Esophagus mucosa (tissue), 1 donor: ENCODE data around the gene BEST1. TPM values are rescaled to one million over a fixed set of nuclear protein-coding genes. Genes with fewer than 3 reads are reported as not detected.

Experiments
- ATAC-seq: fragments of 200-7000 bp; cut with Tn5 transposase; one replicate; pipeline ENCODE4 v1.9.1; 2020
- total RNA-seq: library from RNA; stranded (reverse); gene quantifications from one replicate; pipeline ENCODE4 v1.2.4, GENCODE V29; 2023
- donor health status: DM: yes; HTN: yes; CAD: no.

The BEST1 gene
- total RNA-seq, 1 donor from 2014 or later = 0.44 TPM

DNA sequence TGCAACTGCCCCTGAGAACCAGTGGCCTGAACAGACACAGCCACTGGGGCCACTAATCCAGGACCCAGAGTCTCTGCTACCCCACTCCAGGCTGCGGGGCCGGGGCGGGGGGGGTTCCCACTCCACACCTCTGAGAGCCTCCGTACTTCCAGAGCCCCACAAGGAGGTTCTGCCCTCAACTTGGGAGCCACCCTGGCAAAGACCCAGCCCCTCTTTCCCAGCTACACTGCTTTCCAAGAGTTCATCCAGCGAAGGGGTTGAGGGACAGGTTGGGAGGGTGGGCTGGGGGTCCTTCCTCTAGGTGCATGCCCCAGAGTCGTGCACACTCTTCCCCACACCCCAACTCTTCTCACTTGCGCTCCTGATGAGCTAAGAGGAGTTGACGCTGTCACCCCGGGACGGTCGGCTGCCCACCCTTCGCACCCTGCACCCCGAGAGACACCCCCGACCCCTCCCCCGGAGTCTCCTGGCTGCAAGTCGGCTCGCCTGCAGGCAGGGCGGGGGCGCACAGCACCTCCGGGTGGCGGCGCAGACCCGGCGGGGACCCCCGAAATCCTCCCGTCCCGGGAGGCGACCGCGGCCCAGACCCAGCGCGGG lies 33.3 kb upstream of the BEST1 start:
- ATAC-seq = no peak

DNA sequence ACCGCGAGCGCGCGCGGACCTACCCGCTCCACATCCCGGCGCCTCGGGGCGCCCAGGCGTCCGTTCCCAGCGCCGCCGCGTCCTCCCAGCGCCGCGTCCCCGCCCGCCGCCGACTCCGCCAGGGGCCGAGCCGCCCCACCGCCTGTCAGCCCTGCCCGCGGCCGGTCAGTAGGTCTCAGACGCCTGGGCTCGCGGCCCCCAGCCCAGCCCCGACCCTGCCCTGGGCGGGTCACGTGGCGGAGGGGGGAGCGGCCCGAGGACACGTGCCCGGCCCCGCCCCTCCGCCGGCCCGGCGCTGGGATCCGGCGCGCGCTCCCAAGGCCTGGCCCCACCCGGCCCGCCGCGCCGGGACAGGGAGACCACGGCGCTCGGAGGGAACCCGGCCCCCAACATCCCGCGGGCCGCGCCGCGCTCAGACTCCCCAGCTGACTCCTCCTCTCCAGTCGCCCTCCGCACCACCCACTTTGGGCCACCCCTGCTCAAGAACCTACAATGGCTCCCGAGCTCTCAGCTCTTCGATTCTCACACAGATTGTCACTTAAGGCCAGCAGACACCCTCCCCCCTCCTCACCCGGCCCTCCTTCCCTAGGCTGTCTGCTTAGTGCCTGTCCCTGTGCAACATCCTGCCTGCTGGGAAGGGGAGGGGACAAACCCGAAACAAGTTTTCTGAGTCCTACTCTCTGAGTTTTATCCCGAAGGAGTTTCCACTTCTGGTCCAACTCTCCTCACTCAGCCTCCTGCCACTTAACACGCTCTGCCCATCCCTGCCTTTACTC lies 32.6 kb upstream of the BEST1 start, which contains the start of gene RAB3IL1:
TSS of gene RAB3IL1 (minus strand) at position 233 of the 776 bp plus-strand sequence. CDS start at position 34, 199 bp downstream.
- ATAC-seq = peak; percentile 55

DNA sequence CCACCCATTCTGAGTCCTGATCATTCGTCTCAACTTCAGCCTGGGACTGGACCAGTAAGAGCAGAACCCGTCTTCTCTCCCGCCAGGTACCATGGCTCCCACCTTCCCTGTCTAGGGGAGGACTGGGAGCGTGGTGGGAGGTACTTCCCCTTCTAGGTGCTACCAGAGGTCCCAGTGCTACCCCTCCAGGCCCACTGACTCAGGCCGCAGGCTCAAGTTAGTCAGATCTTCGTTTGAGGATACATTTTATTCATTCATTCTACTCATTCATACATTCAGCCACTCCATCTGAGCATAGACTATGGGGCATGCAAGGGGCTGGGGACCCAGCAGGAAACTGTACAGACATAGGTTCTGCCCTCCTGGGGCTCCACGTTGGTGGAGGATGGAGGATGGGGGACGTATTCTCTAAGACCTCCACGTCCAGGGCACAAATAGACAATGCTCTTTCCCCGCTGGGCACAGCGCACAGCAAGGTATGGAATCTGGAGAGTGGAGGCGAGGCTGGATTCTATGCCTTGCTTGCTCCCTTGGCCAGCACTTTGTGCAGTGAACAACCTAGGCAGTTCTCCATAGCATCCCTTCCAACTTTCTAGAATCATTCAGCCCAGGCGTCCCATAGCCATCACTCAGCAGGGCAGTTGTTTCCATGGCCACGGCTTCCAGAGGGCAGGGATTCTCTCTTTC lies 31.8 kb upstream of the BEST1 start:
- no peak for ATAC-seq

DNA sequence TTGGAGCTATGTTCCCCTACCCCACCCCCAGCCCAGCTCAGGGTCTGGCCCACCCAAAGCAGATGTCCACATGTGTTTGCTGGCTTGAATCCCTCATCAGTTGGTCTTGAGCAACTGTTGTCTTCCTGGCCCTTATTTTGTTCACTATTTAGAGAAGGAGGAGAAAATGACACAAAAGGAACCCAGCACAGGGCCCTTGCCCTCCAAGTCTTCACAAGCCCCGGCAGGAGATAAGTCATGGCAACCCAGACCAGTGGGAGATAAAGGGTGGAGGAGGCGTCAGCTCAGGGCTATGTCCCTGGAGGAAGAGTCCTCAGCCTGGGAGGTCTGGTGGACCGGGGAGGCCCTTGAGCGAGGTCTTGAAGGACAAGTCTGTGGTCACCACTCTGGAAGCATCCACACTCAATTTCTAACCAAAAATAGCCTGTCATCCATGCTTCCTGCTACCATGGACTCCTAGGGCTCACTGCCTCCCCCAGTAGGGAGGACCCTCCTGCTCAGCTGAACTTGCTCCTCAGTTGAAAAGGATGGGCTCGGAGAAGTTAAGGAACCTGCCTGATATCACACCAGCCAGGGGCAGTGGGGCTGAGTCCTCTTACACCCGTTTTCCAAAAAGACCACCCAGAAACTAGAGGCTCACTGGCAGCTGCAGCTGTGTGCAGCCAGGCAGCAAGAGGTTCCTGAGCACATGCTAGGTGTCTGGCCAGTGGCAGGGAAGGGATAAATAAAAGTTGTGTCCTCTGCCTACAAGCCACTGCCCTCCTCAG lies 31.0 kb upstream of the BEST1 start:
- no peak for ATAC-seq

DNA sequence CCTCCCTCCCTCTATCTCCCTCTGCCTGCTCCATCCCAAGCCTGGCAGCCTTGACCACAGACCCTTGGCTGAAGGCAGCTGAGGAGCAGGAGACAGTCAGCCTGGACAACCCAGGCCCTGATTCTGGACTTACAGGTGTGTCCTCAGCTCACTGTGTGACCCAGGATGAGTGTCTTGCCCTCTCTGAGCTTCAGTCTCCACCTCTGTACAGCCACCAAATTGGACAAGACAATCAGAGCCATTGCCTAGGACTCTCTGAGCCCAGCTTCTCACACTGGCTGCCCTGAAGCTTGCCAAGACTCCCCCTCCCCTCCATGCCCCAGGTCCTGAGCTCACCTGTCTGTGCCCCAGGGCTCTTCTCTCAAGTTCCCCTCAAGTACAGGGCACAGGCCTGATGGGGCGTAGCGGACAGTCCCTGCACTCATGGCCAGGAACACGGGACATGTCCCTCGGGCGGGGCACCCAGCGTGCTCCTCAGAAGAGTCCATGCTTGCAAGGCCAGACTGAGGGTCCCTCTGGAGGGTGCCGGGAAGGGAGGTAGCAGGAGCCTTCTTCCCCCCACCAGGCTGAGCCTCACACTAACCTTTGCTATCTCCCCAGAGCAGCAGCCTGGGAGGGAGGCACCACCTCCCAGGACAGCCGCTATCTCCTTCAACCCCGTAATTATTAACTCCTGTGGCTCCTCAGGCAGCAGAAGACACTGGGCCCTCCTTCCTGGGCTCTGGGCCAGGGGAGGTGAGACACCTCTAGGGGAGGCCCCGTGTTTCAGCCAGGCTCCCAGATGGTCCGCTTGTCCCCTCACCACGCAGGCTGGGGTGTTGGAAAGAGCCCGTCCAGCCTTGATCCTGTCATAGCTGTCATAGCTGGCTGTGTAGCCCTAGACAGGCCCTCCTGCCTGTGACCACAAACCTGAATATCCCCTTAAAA lies 30.2 kb upstream of the BEST1 start:
- ATAC-seq = no peak

DNA sequence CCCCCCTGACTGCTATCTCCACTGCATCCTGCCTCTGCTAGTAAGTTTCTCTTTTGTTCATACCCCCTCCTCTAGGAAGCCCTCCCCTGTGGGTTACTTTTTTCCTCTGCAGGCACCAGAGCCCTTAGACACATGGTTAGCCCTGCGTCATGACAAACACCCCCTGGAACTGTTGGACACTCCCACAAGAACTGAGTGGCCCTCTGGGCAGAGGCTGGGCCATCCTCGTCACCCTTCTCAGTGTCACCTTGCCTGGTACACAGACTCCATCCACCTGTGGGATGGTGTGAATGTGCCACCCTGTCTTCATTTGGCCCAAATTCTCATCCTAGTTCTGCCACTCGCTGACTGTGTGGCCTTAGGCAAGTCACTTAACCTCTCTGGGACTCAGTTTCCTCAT lies 28.7 kb upstream of the BEST1 start:
- ATAC-seq = no peak

DNA sequence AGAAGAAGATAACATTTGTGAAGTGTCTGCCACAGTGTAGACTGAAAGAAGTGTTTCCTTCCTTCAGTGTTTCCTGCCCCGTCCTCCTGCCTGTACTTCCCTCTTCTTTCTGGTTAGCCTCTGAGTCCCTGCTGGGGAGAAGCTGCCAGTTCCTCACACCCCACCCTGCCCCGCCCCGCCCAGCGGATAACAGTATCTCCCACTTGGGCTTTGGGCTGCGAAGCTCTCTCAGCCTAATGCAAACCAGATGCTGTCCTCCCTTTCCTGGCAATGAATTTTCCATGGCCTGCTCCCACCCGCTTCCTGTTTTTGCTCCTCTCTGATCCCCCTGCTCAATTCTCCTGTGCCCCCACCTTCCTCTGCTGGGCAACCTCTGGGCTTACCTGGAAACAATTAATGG lies 27.6 kb upstream of the BEST1 start:
- ATAC-seq = no peak

DNA sequence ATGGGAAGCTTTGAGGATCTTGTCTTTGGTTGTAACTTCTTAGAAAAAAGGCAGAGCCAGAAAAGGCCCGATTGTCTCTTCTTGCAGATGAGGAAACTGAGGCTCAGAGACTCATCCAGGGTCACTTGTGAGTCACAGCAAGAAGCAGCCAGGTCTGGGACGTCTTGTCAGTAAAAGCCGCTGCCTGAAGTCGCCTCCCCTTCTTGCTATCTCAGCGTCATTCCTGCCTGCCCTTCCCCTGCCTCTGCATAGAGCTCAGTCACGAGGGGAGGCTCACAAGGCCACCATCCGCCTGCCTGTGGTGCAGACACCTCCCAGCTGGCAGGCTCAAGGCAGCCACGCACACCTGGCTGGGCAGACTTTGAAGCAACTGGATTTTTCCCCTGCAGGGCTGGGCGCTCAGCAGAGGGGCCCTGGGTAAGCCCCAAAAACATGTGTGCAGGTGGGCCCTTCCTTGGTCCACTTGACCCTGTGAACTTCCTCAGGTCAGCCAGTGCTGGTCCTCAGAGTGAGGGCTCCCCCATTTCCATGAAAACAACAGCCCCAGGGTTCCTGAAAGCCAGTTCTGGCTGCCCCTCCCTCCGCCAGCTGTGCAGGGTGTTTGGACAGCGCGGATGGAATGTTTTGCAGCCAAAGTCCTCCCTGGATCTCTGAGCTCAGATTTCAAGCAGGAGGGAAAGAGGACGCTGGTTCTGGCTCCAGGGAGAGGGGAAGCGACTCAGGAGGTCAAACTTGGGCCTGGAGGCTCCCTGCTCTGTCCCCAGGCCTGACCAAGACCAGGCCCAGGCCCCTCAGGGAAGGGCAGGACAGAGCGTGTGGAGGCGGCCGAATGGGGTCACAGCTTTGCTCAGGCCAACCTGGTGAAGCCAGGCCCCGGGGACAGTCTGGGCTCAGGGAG lies 26.7 kb upstream of the BEST1 start:
- ATAC-seq = peak; percentile 57

DNA sequence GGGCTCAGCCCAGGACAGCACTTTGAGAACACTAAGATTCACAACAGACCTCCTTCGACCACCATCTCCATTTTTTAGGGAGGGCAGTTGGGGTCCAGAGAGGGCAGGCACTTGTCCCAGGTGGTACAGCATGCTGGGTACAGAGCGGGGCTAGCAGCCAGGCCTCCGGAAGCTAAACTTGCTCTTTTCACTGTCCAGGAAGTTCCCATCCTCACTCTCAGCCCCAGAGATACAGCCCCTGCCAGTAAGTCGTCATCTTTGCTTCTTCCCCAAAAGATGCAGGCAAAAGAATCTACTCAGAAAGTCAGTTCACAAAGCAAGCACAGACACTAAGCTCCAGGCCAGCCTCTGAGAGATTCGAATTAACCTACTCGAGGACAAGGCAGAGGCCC lies 26.1 kb upstream of the BEST1 start:
- no peak for ATAC-seq

DNA sequence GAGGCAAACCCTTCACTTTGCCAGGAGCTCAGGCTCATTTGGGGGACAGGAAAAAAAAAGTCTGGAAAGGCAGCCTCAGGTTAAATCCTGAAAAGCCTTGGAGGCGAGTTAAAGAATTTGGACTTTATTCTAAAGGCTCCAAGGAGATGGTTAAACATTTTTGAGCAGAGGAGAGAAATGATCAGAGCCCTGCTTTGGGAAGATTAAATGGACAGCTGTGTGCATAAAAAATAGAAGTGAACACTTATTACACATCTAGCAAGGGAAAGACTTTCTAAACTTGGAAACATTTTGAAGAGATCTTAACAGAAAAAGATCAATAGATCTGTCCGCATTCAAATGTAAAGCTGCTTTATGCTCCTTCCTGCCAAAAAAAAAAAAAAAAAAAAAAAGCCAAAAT lies 24.4 kb upstream of the BEST1 start:
- ATAC-seq = no peak

DNA sequence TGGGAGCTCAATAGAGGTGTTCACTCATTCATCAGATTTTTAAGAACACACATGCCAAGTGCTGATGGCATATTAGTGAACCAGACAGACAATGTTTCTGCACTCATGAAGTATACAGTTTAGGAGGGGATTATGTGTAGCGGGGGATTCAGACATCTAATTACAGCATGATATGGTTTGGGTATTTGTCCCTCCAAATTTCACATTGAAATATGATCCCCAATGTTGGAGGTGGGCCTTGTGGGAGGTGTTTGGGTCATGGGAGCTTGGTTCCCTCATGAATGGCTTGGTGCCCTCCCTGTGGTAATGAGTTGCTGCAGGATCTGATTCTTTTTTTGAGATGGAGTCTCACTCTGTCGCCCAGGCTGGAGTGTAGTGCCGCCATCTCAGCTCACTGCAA lies 23.9 kb upstream of the BEST1 start:
- no peak for ATAC-seq

DNA sequence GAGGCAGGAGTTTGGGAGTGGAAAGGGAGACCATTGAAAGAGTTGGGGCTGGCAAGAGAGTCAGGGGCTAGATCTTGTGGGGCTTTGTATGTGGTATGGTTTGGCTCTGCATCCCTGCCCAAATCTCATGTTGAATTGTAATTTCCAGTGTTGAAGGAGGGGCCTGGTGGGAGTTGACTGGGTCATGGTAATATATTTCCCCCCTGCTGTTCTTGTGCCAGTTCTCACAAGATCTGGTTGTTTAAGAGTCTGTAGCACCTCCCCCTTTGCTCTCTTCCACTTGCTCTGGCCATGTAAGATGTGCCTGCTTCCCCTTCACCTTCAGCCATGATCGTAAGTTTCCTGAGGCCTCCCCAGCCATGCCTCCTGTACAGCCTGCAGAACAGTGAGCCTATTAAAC lies 22.6 kb upstream of the BEST1 start:
- ATAC-seq = no peak

DNA sequence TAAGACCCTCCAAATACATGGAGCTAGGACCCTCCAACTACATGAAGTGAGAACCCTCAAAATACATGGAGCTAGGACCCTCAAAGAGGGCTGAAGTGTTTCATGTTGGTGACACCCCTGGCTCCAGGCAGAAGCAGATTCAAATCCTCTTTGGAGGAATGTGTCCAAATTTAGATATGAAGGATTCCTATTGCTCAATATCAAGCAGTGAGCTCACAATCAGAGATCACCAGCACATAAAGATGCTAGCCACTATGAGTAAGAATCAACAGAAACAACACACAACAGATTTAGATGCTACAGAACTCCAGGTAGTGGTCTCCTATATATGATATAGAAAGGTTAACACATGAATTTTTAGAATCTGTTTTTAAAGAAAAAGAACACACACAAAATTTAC lies 21.5 kb upstream of the BEST1 start:
- no peak for ATAC-seq

DNA sequence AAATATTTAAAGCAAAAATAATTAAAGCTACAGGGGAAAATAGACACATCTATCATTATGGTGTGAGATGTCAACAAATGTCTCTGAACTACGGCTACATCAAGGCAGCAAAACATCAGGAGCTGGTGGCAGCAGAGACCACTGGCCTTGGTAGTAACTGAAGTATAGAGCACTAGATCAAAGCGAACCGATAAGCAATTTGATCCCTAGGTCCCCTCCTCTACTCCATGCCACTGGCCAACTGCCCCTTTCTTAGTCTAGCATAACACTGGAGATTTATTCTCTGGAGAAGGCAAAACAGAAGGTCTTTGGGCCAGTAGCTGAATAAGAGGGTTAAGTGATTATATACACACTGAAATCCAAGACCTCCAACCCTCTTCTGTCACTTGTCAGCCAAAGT lies 19.2 kb upstream of the BEST1 start:
- no peak for ATAC-seq

DNA sequence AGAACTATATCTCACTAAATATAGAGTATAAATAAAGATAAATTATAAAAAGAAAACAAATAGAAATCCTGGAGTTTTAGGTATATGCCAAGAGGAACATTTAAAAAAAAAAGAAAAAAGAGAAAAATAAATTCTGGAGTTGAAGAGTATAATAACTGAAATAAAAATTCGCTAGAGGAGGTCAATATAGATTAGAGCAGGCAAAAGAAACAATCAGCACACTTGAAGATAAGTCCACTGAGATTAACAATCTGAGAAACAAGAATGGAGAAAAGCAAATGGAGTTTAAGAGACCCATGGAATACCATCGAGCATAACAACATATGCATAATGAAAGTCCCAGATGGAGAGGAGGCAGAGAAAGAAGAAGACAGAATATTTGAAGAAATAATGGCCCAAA lies 14.3 kb upstream of the BEST1 start:
- ATAC-seq = no peak

DNA sequence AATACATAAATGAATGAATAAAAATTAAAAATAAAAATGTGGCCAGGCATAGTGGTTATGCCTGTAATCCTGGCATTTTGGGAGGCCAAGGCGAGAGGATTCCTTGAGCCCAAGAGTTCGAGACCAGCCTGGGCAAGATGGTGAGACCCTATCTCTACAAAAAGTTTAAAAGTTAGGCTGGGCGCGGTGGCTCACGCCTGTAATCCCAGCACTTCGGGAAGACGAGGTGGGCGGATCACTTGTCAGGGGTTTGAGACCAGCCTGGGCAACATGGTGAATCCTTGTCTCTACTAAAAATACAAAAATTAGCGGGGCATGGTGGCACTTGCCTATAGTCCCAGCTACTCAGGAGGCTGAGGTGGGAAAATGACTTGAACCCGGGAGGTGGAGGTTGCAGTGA lies 9.7 kb upstream of the BEST1 start:
- no peak for ATAC-seq

DNA sequence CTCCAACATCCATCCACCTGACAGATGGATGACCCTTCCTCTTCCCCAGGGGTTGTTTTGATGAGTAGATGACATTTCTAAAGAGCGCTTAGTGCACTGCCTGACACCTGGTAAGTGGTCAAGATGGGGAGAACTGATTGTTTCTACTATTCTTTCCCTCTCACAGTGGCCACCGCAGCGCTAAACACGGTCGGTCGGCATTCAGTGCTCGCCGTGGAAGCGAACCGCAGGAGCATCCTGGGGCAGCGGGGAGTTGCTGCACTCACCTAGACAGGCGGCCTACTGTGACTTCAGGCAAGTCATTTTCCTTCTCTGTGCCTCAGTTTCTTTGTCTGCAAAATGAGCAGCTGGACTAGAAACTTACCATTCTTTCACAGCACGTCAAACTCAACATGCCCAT lies 5.0 kb upstream of the BEST1 start:
- ATAC-seq = no peak

DNA sequence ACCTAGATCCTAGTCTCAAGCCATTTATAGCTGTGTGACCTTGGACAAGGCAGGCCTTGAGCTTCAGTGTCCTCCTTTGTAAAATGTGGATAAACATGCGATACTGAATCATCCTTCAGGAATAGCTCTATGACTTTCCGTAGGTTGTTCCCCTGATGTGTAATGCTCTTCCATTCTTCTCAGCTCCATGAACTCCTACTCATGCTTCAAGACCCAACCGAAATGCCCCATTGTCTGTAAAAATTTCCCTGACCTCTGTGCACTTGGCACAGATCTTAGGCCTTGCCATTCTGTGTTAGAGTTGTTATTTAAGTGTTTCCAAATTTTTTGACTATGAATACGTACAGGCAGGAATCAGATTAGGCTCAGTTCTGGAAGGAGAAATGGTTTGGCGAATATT lies 3.3 kb upstream of the BEST1 start:
- ATAC-seq = no peak

DNA sequence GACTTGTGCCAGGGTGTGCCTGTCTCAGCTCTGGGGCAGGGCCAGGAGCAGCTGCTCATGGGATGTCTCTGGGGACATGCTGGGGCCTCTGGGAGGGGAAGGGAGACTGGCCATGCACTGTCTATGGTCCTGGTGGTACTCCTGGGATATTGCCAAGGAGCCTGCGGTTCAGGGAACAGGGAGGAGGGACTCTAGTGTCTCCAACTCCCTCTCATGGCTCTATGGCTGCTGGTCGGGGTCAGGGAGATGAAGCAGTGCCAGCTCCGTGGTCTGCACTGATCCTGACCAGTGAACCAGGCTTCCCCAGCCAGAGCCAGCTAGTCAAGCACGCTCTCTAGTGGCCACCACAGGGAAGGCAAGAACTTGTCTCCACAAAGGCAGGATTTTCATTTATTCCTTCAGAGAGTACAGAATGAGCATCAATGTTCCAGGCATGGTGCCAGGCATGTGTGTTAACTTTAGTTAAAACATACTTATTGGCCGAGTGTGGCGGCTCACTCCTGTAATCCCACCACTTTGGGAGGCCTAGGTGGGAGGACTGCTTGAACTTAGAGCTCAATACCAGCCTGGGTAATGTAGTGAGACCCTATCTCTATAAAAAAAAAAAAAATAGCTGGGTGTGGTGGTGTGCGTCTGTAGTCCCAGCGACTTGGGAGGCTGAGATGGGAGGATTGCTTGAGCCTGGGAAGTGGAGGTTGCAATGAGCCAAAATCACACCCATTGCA lies 2.5 kb upstream of the BEST1 start:
- peak; percentile 84 for ATAC-seq

DNA sequence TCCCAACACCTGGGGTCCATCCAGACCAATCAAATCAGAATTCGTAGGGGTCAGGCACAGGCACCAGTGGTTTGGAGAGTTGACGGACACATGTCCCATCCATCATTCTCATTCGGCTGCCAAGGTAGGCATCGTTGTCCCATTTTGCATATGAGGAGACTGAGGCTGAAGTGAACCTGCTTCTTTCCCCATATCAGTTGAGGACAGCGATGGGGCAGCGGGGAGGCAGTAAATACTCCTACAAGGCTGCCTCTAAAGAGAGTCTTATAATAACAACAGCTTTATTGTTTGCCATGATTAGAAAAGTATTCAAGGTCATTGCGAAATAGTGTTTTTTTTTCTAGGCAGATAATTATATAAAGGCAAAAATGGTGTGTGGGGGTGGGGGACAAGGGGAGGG lies 1.6 kb upstream of the BEST1 start:
- no peak for ATAC-seq
